BLaER1 treated with 17β-estradiol and CSF1 and Interleukin-3, amounts not matched to agents 10 nM and 100 nM (cell line): Measurements from ENCODE around the gene PCSK7.
"Not testable (repeated sequence)": the region's sequence is repeated elsewhere in the genome, so short reads cannot be mapped to it uniquely, and the experiment has no call there.

ENCODE experiments used
- H3K27ac ChIP-seq, 11 experiments: shearing (Covaris generic); formaldehyde crosslinking; 2 replicates each; pipeline ENCODE4 v1.8.1; 2022
- H3K27me3 ChIP-seq, 11 experiments: shearing (Covaris generic); formaldehyde crosslinking; 2 replicates each; pipeline ENCODE4 v1.8.1; 2022
- H3K36me3 ChIP-seq, 11 experiments: shearing (Covaris generic); formaldehyde crosslinking; 2 replicates each; pipeline ENCODE4 v1.8.1; 2022
- H3K4me1 ChIP-seq, 10 experiments: shearing (Covaris generic); formaldehyde crosslinking; 2 replicates each; pipeline ENCODE4 v1.8.1; 2022
- H3K4me2 ChIP-seq, 11 experiments: shearing (Covaris generic); formaldehyde crosslinking; 2 replicates each; pipeline ENCODE4 v1.8.1; 2022
- H3K4me3 ChIP-seq, 10 experiments: shearing (Covaris generic); formaldehyde crosslinking; 2 replicates each; pipeline ENCODE4 v1.8.1; 2022
- H3K9ac ChIP-seq, 11 experiments: shearing (Covaris generic); formaldehyde crosslinking; 2 replicates each; pipeline ENCODE4 v1.8.1; 2022
- H3K9me3 ChIP-seq, 11 experiments: shearing (Covaris generic); formaldehyde crosslinking; replicated peaks in 1 of 11; 2 replicates each; pipeline ENCODE4 v1.8.1; 2022
- H4K20me1 ChIP-seq, 11 experiments: shearing (Covaris generic); formaldehyde crosslinking; 2 replicates each; pipeline ENCODE4 v1.8.1; 2022
- Cebpa-rat ChIP-seq, 11 experiments: shearing (Covaris generic); IDR thresholded peaks; 2 replicates each; pipeline ENCODE4 v1.8.1; 2022

Gene PCSK7

GRCh38 chr11:117186431-117186761 lies 45.5 kb downstream of the PCSK7 start:
- no peak for TF ChIP-seq Cebpa-rat (IDR thresholded peaks at IDR 0.05)
- H3K27ac ChIP-seq: peak overlapping the region in 10 of 11 experiments; percentile 48 to 96 (median 92); a peak in 17 of 22 replicates
- H3K36me3 ChIP-seq: peaks cover 8 to 66% (median 49%) of the 10 kb centered on the region in 11 experiments; a peak in 19 of 22 replicates
- peaks cover 0 to 5% (median 0%) of the 10 kb centered on the region in 11 experiments; a peak in 1 of 22 replicates for H3K9me3 ChIP-seq
- no peaks in the 10 kb centered on the region; a peak in 1 of 22 replicates for H4K20me1 ChIP-seq
- H3K4me2 ChIP-seq: peak overlapping the region; percentile 81 to 95 (median 87)
- H3K27me3 ChIP-seq: no peaks in the 10 kb centered on the region
- H3K4me1 ChIP-seq: peaks cover 64 to 85% (median 74%) of the 10 kb centered on the region in 10 experiments
- H3K9ac ChIP-seq: peak overlapping the region in 8 of 11 experiments; percentile 30 to 79 (median 70); a peak in 13 of 22 replicates
- peak overlapping the region in 4 of 10 experiments; percentile 2 to 41 (median 12); a peak in 5 of 20 replicates for H3K4me3 ChIP-seq

GRCh38 chr11:117185736-117186430 lies 46.0 kb downstream of the PCSK7 start:
- Histone ChIP-seq H3K9ac (peak overlapping the region in 9 of 11 experiments; percentile 28 to 79 (median 57); a peak in 15 of 22 replicates), H3K27ac (peak overlapping the region in 10 of 11 experiments; percentile 48 to 96 (median 92); a peak in 18 of 22 replicates), H3K27me3 (no peaks in the 10 kb centered on the region), H3K9me3 (peaks cover 0 to 5% (median 0%) of the 10 kb centered on the region in 11 experiments; a peak in 1 of 22 replicates), H3K36me3 (peaks cover 8 to 61% (median 45%) of the 10 kb centered on the region in 11 experiments; a peak in 19 of 22 replicates), H3K4me1 (peaks cover 65 to 85% (median 76%) of the 10 kb centered on the region in 10 experiments), H4K20me1 (no peaks in the 10 kb centered on the region; a peak in 1 of 22 replicates), H3K4me2 (peak overlapping the region; percentile 81 to 95 (median 87)), H3K4me3 (peak overlapping the region in 4 of 10 experiments; percentile 2 to 41 (median 8); a peak in 4 of 20 replicates)
- no peak for TF ChIP-seq Cebpa-rat (IDR thresholded peaks at IDR 0.05)

DNA sequence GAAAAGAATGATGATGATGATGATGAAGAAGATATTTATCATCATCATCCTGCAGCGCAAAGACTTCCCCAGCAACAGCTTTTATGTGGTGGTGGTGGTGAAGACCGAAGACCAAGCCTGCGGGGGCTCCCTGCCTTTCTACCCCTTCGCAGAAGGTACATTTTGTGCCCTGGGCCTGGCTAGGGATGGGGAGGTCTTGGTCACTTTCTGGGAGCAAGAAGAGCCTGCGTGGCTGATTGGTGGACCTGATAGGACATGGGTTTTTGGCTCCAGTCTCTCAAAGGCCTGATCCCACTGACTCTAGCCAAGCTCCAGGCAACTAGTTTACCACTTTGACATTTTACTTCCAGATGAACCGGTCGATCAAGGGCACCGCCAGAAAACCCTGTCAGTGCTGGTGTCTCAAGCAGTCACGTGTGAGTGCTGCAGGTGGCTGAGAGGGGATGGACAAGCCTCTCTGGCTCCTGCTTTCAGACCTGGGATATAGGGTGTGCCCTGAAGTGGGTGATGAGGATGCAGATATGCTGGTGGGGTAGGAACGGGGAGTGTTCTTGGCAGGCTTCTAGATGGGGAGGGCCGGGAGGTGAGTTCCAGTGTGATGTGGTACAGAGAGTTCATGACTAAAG lies 48.0 kb downstream of the PCSK7 start:
- Histone ChIP-seq H3K4me1 (peaks cover 63 to 81% (median 69%) of the 10 kb centered on the region in 10 experiments), H3K27ac (0 out of 22 replicates have a peak overlapping the region, but pooled peaks of 2 of the 11 experiments have one; percentile 7 to 15), H3K27me3 (no peaks in the 10 kb centered on the region), H3K9ac (no peak overlapping the region), H3K4me3 (no peak overlapping the region), H4K20me1 (no peaks in the 10 kb centered on the region; a peak in 2 of 22 replicates), H3K9me3 (no peaks in the 10 kb centered on the region), H3K36me3 (peaks cover 8 to 44% (median 34%) of the 10 kb centered on the region in 11 experiments; a peak in 18 of 22 replicates), H3K4me2 (no peak overlapping the region)
- no peak for TF ChIP-seq Cebpa-rat (IDR thresholded peaks at IDR 0.05)

GRCh38 chr11:117183178-117183577 lies 48.7 kb downstream of the PCSK7 start:
- H3K27ac ChIP-seq, H3K27me3 ChIP-seq, H3K9me3 ChIP-seq, H3K9ac ChIP-seq, H3K4me2 ChIP-seq, H3K4me3 ChIP-seq, H4K20me1 ChIP-seq: not testable (repeated sequence)
- Histone ChIP-seq H3K4me1 (peaks cover 59 to 78% (median 65%) of the 10 kb centered on the region in 10 experiments), H3K36me3 (peaks cover 8 to 39% (median 30%) of the 10 kb centered on the region in 11 experiments; a peak in 18 of 22 replicates)

- H3K9me3 ChIP-seq: no peaks in the 10 kb centered on the region
- peak overlapping the region in 1 of 11 experiments; percentile 0; a peak in 2 of 22 replicates for H3K4me2 ChIP-seq
- H4K20me1 ChIP-seq: no peaks in the 10 kb centered on the region; a peak in 2 of 22 replicates
- TF ChIP-seq Cebpa-rat (IDR thresholded peaks at IDR 0.05): no peak
- H3K4me1 ChIP-seq: peaks cover 57 to 78% (median 65%) of the 10 kb centered on the region in 10 experiments
- H3K4me3 ChIP-seq: no peak overlapping the region
- H3K9ac ChIP-seq: peak overlapping the region in 1 of 11 experiments; percentile 23; a peak in 1 of 22 replicates
- no peaks in the 10 kb centered on the region for H3K27me3 ChIP-seq
- H3K27ac ChIP-seq: peak overlapping the region in 5 of 11 experiments; percentile 20 to 87 (median 87); a peak in 7 of 22 replicates
- H3K36me3 ChIP-seq: peaks cover 8 to 39% (median 30%) of the 10 kb centered on the region in 11 experiments; a peak in 18 of 22 replicates
These were observed 49.3 kb downstream of the PCSK7 start for GRCh38 chr11:117182551-117182935.

DNA sequence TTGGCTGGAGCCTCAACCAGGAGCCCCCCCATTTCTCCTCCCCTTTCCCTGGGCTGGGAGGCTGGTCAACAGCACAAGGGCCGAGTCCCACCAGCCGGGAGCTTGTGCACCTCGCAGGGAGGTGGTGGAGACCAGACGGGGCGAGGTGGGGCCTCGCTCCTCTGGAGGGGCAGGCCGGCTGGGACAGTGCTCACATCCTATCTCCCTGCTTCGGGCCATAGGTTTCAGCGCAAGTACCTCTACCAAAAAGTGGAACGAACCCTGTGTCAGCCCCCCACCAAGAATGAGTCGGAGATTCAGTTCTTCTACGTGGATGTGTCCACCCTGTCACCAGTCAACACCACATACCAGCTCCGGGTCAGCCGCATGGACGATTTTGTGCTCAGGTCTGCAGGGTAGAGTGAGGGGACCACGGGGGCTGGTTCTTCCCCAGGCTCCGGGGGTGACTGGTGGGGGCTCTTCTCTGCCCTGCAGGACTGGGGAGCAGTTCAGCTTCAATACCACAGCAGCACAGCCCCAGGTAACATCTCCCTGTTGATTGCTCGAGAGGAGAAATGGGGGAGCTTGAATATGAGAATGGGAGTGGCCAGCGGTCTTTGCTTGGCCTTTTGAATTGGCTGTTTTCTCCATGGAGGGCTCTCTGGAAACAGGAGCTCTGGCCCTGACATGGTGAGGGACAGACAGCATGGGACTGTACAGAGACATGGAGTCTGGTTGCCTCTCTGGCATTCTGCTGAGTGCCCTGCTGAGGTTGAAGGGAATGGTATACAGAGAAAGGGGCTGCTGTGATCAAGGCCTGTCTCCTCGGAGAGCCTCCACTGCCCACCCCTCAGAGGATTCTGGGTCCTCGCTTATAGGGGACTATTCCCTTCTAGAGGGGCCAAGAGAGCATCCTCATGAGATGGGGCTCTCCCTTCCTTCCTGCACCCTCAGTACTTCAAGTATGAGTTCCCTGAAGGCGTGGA lies 50.0 kb downstream of the PCSK7 start:
- H3K27me3 ChIP-seq: no peaks in the 10 kb centered on the region
- H3K9ac ChIP-seq: peak overlapping the region in 3 of 11 experiments; percentile 8 to 87 (median 23); a peak in 3 of 22 replicates
- H4K20me1 ChIP-seq: no peaks in the 10 kb centered on the region; a peak in 2 of 22 replicates
- no peak for TF ChIP-seq Cebpa-rat (IDR thresholded peaks at IDR 0.05)
- H3K27ac ChIP-seq: peak overlapping the region in 8 of 11 experiments; percentile 76 to 87 (median 86); a peak in 15 of 22 replicates
- H3K4me1 ChIP-seq: peaks cover 50 to 72% (median 60%) of the 10 kb centered on the region in 10 experiments
- peaks cover 8 to 39% (median 30%) of the 10 kb centered on the region in 11 experiments; a peak in 18 of 22 replicates for H3K36me3 ChIP-seq
- H3K4me3 ChIP-seq: no peak overlapping the region
- H3K4me2 ChIP-seq: peak overlapping the region; percentile 94 to 99 (median 97)
- H3K9me3 ChIP-seq: no peaks in the 10 kb centered on the region

DNA sequence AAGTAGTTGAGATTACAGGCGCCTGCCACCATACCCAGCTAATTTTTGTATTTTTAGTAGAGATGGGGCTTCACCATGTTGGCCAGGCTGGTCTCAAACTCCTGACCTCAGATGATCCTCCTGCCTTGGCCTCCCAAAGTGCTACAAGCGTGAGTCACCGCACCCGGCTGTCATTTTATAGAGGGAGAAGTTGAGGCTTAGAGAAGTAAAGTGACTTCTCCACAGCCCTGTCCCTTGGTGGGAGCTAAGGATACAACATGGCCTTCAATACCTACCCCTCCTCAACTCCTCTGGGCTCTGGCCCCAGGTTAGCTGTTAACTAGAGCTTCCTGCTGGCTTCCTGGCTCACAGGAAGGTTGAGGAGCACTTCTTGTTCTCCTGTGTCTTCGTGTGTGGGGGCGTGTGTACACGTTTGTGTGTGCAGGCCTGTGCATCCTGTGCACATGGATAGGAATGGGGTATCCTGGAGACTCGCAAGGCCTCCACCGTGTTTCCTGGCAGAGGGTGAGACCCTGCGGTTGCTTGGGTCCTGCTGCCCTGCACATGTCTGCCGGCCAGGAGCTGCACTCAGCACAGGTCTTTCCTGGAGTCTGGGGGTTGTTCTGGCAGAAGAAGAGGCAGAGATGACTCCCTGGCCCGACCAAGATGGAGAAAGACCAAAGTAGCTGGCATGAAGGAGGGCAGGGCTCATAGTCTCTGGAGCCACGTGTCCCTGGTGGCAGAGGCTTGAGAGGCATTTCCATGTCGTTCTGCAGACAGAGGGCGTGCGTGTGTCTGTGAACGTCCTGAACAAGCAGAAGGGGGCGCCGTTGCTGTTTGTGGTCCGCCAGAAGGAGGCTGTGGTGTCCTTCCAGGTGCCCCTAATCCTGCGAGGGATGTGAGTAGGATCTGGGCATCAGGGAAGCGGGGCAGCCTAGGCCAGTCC lies 51.0 kb downstream of the PCSK7 start:
- Histone ChIP-seq H3K9me3 (no peaks in the 10 kb centered on the region), H3K36me3 (peaks cover 8 to 38% (median 30%) of the 10 kb centered on the region in 11 experiments; a peak in 18 of 22 replicates), H3K4me1 (peaks cover 42 to 63% (median 50%) of the 10 kb centered on the region in 10 experiments), H3K4me2 (peak overlapping the region; percentile 94 to 99 (median 97)), H3K9ac (peak overlapping the region; percentile 83 to 95 (median 87); a peak in 21 of 22 replicates), H4K20me1 (no peaks in the 10 kb centered on the region; a peak in 2 of 22 replicates), H3K27ac (peak overlapping the region; percentile 76 to 88 (median 87); a peak in 21 of 22 replicates), H3K27me3 (no peaks in the 10 kb centered on the region), H3K4me3 (peak overlapping the region; percentile 70 to 86 (median 76); a peak in 17 of 20 replicates)
- TF ChIP-seq Cebpa-rat (IDR thresholded peaks at IDR 0.05): no peak
